Keratinocyte (primary cell): Measurements from ENCODE around the gene ZFPM1.

ENCODE experiments used
- CTCF ChIP-seq, 3 experiments: IDR thresholded peaks in 1 of 3; conservative IDR thresholded peaks in 1 of 3; optimal IDR thresholded peaks in 1 of 3; 2 replicates in 2 of 3; 3 replicates in 1 of 3; pipeline versions ENCODE3 to v1.5.1; 2011; ENCODE audit warnings: low read length in 3 of 3, mild to moderate bottlenecking in 3 of 3, moderate library complexity in 2 of 3, control low read depth in 1 of 3, inconsistent platforms in 1 of 3; ENCODE audit not compliant: insufficient read depth in 2 of 3; ENCODE audit errors: extremely low read depth in 1 of 3
- EZH2 ChIP-seq: IDR thresholded peaks from one replicate; pipeline ENCODE4 v1.6.1; 2012; ENCODE audit warnings: inconsistent platforms, mild to moderate bottlenecking, low read length, moderate library complexity

- TF ChIP-seq EZH2 (no peak), CTCF (optimal IDR thresholded peaks at IDR 0.05 in 1 of 3, IDR thresholded peaks at IDR 0.05 in 1 of 3, conservative IDR thresholded peaks at IDR 0.05 in 1 of 3; ENCODE audit: extremely low read depth in 1 of 3, insufficient read depth in 2 of 3, low read length in 3 of 3) (no peak)
Measured at GRCh38 chr16:88426018-88426417, 27.1 kb upstream of the ZFPM1 start.
